Measurements from ENCODE around the gene ASIP. TPM values are rescaled to one million over a fixed set of nuclear protein-coding genes. Genes with fewer than 3 reads are reported as not detected.

The ASIP gene
- total and polyA plus RNA-seq, 12 donors: 0.46 to 15.1 (median 0.83) TPM; not detected in 5

- intact Hi-C loops (cut with DNase I): loop anchor here (5.0 to 10.0 kb wide), 4 partner anchors 162 to 452 kb away; no protein-coding TSS in a partner anchor
- DNase-seq: peak; percentile 86 to 95 (median 90)
- Histone ChIP-seq H3K27me3 (no peaks in the 10 kb centered on the region), H3K9me3 (replicated peaks in 1 of 3) (no peaks in the 10 kb centered on the region), H3K27ac (no peak overlapping the region), H3K36me3 (replicated peaks in 1 of 2) (no peaks in the 10 kb centered on the region), H3K4me3 (no peak overlapping the region), H3K4me1 (replicated peaks in 1 of 2) (peaks cover 3 to 13% of the 10 kb centered on the region in 2 donors)
- TF ChIP-seq POLR2A (IDR thresholded peaks at IDR 0.05): peak in 1 of 2 donors; percentile 17
- TF ChIP-seq CTCF (IDR thresholded peaks at IDR 0.05): peak; percentile 98 to 100 (median 100)
- 9 to 12% (median 11%) methylated on average over 10 to 14 of the region's 14 CpGs for WGBS, 4 donors
These were observed 71.5 kb downstream of the ASIP start for GRCh38 chr20:34312544-34313217.

GRCh38 chr20:34315236-34315635 is 74.0 kb downstream of the ASIP start:
- Histone ChIP-seq H3K4me1 (replicated peaks in 1 of 2) (peaks cover 3 to 13% of the 10 kb centered on the region in 2 donors), H3K4me3 (no peak overlapping the region), H3K36me3 (replicated peaks in 1 of 2) (no peaks in the 10 kb centered on the region), H3K9me3 (replicated peaks in 1 of 3) (no peaks in the 10 kb centered on the region), H3K27me3 (no peaks in the 10 kb centered on the region), H3K27ac (no peak overlapping the region)
- 81 to 90% (median 88%) methylated on average over 3 of the region's 3 CpGs for WGBS, 4 donors
- DNase-seq: no peak
- no peak for TF ChIP-seq POLR2A (IDR thresholded peaks at IDR 0.05)
- TF ChIP-seq CTCF (IDR thresholded peaks at IDR 0.05): no peak
- intact Hi-C loops (cut with DNase I): loop anchor here (10.0 kb wide), 3 partner anchors 160 to 450 kb away; no protein-coding TSS in a partner anchor

- Histone ChIP-seq H3K27ac (no peak overlapping the region), H3K36me3 (replicated peaks in 1 of 2) (no peaks in the 10 kb centered on the region), H3K27me3 (no peaks in the 10 kb centered on the region), H3K4me3 (no peak overlapping the region), H3K4me1 (replicated peaks in 1 of 2) (peaks cover 3 to 13% of the 10 kb centered on the region in 2 donors), H3K9me3 (replicated peaks in 1 of 3) (no peaks in the 10 kb centered on the region)
- WGBS, 4 donors: 90 to 95% (median 92%) methylated on average over 6 of the region's 6 CpGs
- no peak for DNase-seq
- no peak for TF ChIP-seq POLR2A (IDR thresholded peaks at IDR 0.05)
- no peak for TF ChIP-seq CTCF (IDR thresholded peaks at IDR 0.05)
- intact Hi-C loops (cut with DNase I): loop anchor here (10.0 kb wide), 3 partner anchors 158 to 448 kb away; no protein-coding TSS in a partner anchor
These were observed 75.1 kb downstream of the ASIP start for GRCh38 chr20:34316196-34316814.

Other genes with a start within 250 kb of the ASIP start
- 100 to 1,000 TPM in 1 of 9 donors, 10 to 100 TPM in 8; 30.0 to 105 (median 76.7) TPM for gene RALY, start 247.5 kb upstream of the ASIP start, total RNA-seq
- 100 to 1,000 TPM in 1 of 3 donors, 10 to 100 TPM in 2; 35.7 to 128 (median 92.7) TPM for gene RALY, start 247.5 kb upstream of the ASIP start, polyA plus RNA-seq
- gene EIF2S2, start 129.2 kb upstream of the ASIP start, total RNA-seq: 100 to 1,000 TPM in 1 of 9 donors, 10 to 100 TPM in 8; 33.6 to 165 (median 50.9) TPM
- gene EIF2S2, start 129.2 kb upstream of the ASIP start, polyA plus RNA-seq: 100 to 1,000 TPM in 1 of 3 donors, 10 to 100 TPM in 2; 26.7 to 204 (median 31.8) TPM
- gene AHCY, start 61.9 kb downstream of the ASIP start, total RNA-seq: 100 to 1,000 TPM in 1 of 9 donors, 10 to 100 TPM in 8; 57.6 to 136 (median 77.5) TPM
- gene AHCY, start 61.9 kb downstream of the ASIP start, polyA plus RNA-seq: 10 to 100 TPM; 70.2 to 74.0 (median 72.7) TPM
- gene ITCH, start 121.8 kb downstream of the ASIP start, total RNA-seq: 10 to 100 TPM; 32.3 to 67.6 (median 54.9) TPM
- gene ITCH, start 121.8 kb downstream of the ASIP start, polyA plus RNA-seq: 10 to 100 TPM in 1 of 3 donors, 1 to 10 TPM in 2; 5.8 to 46.3 (median 7.5) TPM

Data from adrenal gland (tissue), 12 donors.